ENCODE data around the gene ZCCHC14. TPM values are rescaled to one million over a fixed set of nuclear protein-coding genes. Genes with fewer than 3 reads are reported as not detected.
A peak's percentile ranks its signal among the peaks of the same experiment; 100 is the strongest.

Gene ZCCHC14
- total and polyA plus RNA-seq, 2 of the 13 experiments (the other 11 are each of a cell fraction or from before 2014, with no cell fraction given), result 12.4 to 12.5 TPM

GRCh38 chr16:87387942-87388817, 104.6 kb downstream of the ZCCHC14 start (continued):
- TF ChIP-seq, protein P1, sequence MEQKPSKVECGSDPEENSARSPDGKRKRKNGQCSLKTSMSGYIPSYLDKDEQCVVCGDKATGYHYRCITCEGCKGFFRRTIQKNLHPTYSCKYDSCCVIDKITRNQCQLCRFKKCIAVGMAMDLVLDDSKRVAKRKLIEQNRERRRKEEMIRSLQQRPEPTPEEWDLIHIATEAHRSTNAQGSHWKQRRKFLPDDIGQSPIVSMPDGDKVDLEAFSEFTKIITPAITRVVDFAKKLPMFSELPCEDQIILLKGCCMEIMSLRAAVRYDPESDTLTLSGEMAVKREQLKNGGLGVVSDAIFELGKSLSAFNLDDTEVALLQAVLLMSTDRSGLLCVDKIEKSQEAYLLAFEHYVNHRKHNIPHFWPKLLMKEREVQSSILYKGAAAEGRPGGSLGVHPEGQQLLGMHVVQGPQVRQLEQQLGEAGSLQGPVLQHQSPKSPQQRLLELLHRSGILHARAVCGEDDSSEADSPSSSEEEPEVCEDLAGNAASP (CRISPR knock-in tag; IDR thresholded peaks at IDR 0.05; ENCODE audit: borderline replicate concordance), result peak; percentile 89; the same call in 1 of the 2 replicates
- TF ChIP-seq ZNF331 (CRISPR knock-in tag; IDR thresholded peaks at IDR 0.05) (peak; percentile 69), ZFP36 (IDR thresholded peaks at IDR 0.05; ENCODE audit: borderline replicate concordance, low read depth, low read length, partially characterized antibody) (no peak), ZNF326 (CRISPR knock-in tag; IDR thresholded peaks at IDR 0.05; ENCODE audit: borderline replicate concordance) (no peak), HNRNPLL (IDR thresholded peaks at IDR 0.05; ENCODE audit: low read depth, low read length, poor library complexity, severe bottlenecking) (peak; percentile 53), ZBTB44 (CRISPR knock-in tag; IDR thresholded peaks at IDR 0.05) (no peak; the same call in none of the 2 replicates), ELF3 (CRISPR knock-in tag; IDR thresholded peaks at IDR 0.05) (peak; percentile 100), RFXANK (CRISPR knock-in tag; IDR thresholded peaks at IDR 0.05) (peak; percentile 47; the same call in 1 of the 2 replicates), ZNF687 (CRISPR knock-in tag; IDR thresholded peaks at IDR 0.05) (peak; percentile 2)
- TF ChIP-seq, protein P2, sequence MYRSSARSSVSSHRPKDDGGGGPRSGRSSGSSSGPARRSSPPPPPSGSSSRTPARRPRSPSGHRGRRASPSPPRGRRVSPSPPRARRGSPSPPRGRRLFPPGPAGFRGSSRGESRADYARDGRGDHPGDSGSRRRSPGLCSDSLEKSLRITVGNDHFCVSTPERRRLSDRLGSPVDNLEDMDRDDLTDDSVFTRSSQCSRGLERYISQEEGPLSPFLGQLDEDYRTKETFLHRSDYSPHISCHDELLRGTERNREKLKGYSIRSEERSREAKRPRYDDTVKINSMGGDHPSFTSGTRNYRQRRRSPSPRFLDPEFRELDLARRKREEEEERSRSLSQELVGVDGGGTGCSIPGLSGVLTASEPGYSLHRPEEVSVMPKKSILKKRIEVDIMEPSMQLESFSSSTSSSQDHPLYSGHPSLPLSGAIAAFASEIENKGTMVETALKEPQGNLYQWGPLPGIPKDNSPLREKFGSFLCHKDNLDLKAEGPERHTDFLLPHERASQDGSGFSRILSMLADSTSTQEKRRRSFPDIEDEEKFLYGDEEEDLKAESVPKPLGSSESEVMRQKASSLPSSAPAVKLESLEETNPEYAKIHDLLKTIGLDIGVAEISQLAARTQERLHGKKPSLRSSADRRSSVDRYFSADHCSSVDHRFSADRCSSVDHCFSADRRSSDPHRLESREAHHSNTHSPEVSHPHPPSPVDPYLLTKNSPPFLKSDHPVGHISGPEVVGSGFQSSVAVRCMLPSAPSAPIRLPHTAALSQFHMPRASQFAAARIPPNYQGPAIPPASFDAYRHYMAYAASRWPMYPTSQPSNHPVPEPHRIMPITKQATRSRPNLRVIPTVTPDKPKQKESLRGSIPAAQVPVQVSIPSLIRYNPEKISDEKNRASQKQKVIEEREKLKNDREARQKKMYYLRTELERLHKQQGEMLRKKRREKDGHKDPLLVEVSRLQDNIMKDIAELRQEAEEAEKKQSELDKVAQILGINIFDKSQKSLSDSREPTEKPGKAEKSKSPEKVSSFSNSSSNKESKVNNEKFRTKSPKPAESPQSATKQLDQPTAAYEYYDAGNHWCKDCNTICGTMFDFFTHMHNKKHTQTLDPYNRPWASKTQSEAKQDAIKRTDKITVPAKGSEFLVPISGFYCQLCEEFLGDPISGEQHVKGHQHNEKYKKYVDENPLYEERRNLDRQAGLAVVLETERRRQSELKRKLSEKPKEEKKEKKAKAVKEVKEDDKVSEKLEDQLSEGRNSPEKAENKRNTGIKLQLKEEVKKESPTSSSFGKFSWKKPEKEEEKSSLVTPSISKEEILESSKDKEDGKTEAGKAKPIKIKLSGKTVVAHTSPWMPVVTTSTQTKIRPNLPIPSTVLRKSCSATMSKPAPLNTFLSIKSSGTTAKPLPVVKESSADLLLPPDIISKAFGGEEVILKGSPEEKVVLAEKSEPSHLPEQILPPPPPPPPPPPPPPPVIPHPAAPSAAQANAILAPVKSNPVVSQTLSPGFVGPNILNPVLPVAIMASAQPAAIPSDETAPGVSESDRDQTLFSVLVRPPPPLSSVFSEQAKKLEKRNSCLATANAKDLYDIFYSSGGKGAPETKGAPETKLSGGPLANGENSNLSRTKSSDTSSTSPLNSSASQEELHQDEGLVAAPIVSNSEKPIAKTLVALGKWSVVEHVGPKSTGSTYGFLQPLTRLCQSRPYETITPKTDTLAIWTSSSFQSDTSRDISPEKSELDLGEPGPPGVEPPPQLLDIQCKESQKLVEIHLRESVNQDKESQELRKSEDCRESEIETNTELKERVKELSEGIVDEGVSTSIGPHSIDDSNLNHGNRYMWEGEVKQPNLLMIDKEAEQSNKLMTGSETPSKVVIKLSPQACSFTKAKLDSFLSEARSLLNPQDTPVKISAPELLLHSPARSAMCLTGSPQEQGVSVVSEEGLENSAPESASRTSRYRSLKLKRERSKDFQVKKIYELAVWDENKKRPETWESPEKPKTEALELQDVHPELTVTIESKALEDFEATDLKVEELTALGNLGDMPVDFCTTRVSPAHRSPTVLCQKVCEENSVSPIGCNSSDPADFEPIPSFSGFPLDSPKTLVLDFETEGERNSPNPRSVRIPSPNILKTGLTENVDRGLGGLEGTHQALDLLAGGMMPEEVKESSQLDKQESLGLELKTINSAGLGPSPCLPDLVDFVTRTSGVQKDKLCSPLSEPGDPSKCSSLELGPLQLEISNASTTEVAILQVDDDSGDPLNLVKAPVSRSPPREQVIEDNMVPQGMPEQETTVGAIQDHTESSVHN (CRISPR knock-in tag; IDR thresholded peaks at IDR 0.05), result no peak
- TF ChIP-seq, protein P3, sequence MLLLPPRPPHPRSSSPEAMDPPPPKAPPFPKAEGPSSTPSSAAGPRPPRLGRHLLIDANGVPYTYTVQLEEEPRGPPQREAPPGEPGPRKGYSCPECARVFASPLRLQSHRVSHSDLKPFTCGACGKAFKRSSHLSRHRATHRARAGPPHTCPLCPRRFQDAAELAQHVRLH (CRISPR knock-in tag; IDR thresholded peaks at IDR 0.05; ENCODE audit: borderline replicate concordance, low read depth), result 0 out of 2 replicates have a peak, but pooled peaks have one; percentile 15

Measured in HepG2 (cell line).